ENCODE data around the gene EPS15.

The EPS15 gene

DNA sequence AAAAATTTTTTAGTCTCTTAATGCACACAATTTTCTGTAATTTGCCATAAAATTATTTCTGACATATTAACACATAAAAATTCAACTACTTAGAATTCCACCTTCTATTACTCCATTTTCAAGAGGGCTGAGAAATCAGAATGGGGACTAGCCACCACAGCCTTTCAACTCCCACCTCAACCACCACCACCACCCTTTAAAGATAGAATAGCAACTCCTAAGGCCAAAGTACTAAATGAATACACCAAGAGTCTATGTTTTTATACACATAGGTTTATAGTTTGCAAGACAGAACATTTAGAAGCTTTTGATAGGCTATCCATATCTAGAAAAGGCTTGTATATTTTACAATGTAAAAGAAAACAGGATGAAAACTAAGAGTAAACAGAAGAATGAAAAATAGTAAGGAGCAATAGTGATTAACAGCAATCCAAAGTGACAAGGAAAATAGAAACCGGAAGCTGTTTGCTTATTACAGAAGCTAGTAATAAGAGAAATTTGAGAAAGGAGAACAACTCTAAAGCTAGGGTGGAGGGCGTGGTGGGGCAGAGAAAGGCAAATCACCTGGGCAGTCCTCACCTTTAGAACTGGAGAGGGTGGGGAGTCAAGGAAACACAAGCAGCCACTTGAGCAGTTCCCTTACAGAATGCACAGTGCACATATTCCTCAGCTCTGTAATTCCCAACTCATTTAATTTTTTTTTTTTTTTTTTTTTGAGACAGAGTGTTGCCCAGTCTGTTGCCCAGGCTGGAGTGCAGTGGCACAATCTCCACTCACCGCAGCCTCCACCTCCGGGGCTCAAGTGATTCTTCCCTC, 27.7 kb downstream of the EPS15 start:
- CTCF ChIA-PET: interaction anchor here (0.5 kb wide), 1 partner anchor 240 kb away, joined by 3 read pairs; no protein-coding TSS in a partner anchor
- TF ChIP-seq NFRKB (IDR thresholded peaks at IDR 0.05) (no peak), HDGF (IDR thresholded peaks at IDR 0.05; ENCODE audit: borderline replicate concordance) (no peak), FOXM1 (IDR thresholded peaks at IDR 0.05; ENCODE audit: borderline replicate concordance) (no peak), FOXA1 (IDR thresholded peaks at IDR 0.05) (no peak), CTBP1 (IDR thresholded peaks at IDR 0.05; ENCODE audit: borderline replicate concordance) (no peak), SUZ12 (IDR thresholded peaks at IDR 0.05) (no peak), ARNT (IDR thresholded peaks at IDR 0.05) (no peak), FOXK2 (IDR thresholded peaks at IDR 0.05) (no peak), L3MBTL2 (conservative IDR thresholded peaks at IDR 0.05) (no peak), ELF4 (IDR thresholded peaks at IDR 0.05) (no peak), SP1 (IDR thresholded peaks at IDR 0.05) (no peak), ZNF384 (IDR thresholded peaks at IDR 0.05) (no peak), TARDBP (IDR thresholded peaks at IDR 0.05) (no peak), BHLHE40 (IDR thresholded peaks at IDR 0.05; ENCODE audit: borderline replicate concordance) (no peak), LEF1 (IDR thresholded peaks at IDR 0.05; ENCODE audit: borderline replicate concordance) (no peak)
- TF ChIP-seq, protein P1, sequence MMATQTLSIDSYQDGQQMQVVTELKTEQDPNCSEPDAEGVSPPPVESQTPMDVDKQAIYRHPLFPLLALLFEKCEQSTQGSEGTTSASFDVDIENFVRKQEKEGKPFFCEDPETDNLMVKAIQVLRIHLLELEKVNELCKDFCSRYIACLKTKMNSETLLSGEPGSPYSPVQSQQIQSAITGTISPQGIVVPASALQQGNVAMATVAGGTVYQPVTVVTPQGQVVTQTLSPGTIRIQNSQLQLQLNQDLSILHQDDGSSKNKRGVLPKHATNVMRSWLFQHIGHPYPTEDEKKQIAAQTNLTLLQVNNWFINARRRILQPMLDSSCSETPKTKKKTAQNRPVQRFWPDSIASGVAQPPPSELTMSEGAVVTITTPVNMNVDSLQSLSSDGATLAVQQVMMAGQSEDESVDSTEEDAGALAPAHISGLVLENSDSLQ (IDR thresholded peaks at IDR 0.05): no peak
- POLR2A ChIA-PET: no interaction called here
- no peak for DNase-seq (ENCODE audit: extremely low spot score)

DNA sequence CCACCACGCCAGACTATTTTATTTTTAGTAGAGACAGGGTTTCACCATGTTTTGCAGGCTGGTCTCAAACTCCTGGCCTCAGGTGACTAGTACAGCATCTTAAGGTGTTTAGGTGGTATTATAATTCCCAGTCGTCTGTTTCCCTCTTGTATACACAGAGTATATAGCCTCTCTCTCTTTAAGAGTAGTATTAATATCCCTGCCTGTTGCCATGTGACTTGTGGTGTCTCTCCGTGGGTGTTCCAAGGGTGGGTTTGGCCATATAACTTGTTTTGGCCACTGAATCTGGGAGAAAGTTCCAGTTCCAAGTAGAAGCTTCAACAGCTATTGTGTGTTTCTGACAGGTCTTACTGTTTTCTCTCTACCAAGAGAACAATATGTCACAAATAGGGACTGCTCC, 29.6 kb downstream of the EPS15 start:
- POLR2A ChIA-PET: no interaction called here
- CTCF ChIA-PET: no interaction called here
- DNase-seq (ENCODE audit: extremely low spot score): no peak
- TF ChIP-seq FOXK2 (IDR thresholded peaks at IDR 0.05) (no peak), HDGF (IDR thresholded peaks at IDR 0.05; ENCODE audit: borderline replicate concordance) (no peak), ZNF384 (IDR thresholded peaks at IDR 0.05) (no peak), NFRKB (IDR thresholded peaks at IDR 0.05) (no peak), TARDBP (IDR thresholded peaks at IDR 0.05) (no peak), ELF4 (IDR thresholded peaks at IDR 0.05) (no peak), FOXM1 (IDR thresholded peaks at IDR 0.05; ENCODE audit: borderline replicate concordance) (no peak), ARNT (IDR thresholded peaks at IDR 0.05) (no peak), CTBP1 (IDR thresholded peaks at IDR 0.05; ENCODE audit: borderline replicate concordance) (no peak)
- TF ChIP-seq, protein P1 (IDR thresholded peaks at IDR 0.05): no peak

DNA sequence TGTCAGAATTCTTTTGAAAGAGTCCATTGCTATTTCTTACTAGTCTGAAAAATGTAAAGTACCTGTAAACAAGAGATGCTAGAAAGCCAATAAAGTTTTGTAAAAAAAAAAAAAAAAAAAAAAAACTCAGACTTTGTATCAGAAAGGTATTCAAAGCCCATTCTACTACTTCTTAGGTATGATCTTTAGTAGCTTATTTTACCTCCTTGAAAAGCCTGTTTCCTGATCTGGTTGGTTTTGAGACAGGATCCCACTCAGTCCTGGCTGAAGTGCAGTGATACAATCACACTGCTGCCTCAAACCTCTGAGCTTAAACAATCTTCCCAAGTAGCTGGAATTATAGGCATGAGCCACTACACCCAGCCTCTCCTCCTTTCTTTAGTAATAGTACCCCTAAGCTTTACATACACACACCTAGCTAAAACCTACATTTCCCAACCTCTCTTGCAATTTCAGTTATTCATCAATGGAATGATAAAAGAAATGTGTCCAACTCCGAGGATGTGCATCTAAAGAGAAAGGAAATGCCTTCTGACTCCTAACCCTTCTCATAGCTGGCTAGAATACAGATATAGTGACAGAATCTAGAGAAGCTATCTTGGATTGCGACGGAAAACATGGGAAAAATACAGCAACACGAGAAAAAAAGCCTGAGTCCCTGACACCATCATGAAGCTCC, 30.6 kb downstream of the EPS15 start:
- POLR2A ChIA-PET: no interaction called here
- CTCF ChIA-PET: interaction anchor here (0.5 to 0.6 kb wide), 2 partner anchors 24 to 741 kb away, joined by 4 read pairs; no protein-coding TSS in a partner anchor
- no peak for TF ChIP-seq TARDBP (IDR thresholded peaks at IDR 0.05)
- peak; percentile 99 for TF ChIP-seq ZNF384 (IDR thresholded peaks at IDR 0.05)
- no peak for TF ChIP-seq SP1 (IDR thresholded peaks at IDR 0.05)
- TF ChIP-seq, protein P1 (IDR thresholded peaks at IDR 0.05): no peak
- no peak for TF ChIP-seq BHLHE40 (IDR thresholded peaks at IDR 0.05; ENCODE audit: borderline replicate concordance)
- no peak for DNase-seq (ENCODE audit: extremely low spot score)

DNA sequence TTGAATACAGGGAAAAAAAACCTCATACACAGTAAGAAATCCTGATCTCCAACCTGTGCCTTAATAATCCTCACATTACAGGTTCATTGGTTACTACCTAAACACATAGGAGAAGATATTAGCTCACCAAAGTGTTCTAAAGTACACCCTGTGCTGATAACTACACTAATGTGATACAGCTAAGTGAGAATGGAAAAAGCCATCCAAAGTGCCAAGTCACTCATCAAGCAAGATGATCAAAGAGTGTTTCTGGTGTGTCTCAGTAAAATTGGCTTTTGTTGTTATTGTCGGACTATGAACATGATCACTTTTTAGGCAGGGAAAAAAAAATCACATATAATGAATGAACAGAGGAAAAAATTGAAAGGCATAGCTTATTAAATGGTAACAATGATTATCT, 31.4 kb downstream of the EPS15 start:
- ChIA-PET POLR2A (interaction anchor here (1.0 kb wide), 1 partner anchor 18 kb away, joined by 3 read pairs; no protein-coding TSS in a partner anchor), CTCF (interaction anchor here (0.6 kb wide), 1 partner anchor 25 kb away, joined by 4 read pairs; no protein-coding TSS in a partner anchor)
- TF ChIP-seq FOXK2 (IDR thresholded peaks at IDR 0.05) (no peak), LEF1 (IDR thresholded peaks at IDR 0.05; ENCODE audit: borderline replicate concordance) (no peak), SP1 (IDR thresholded peaks at IDR 0.05) (no peak), HDGF (IDR thresholded peaks at IDR 0.05; ENCODE audit: borderline replicate concordance) (no peak), FOXM1 (IDR thresholded peaks at IDR 0.05; ENCODE audit: borderline replicate concordance) (no peak), SUZ12 (IDR thresholded peaks at IDR 0.05) (no peak), FOXA1 (IDR thresholded peaks at IDR 0.05) (no peak), CTBP1 (IDR thresholded peaks at IDR 0.05; ENCODE audit: borderline replicate concordance) (no peak), NFRKB (IDR thresholded peaks at IDR 0.05) (no peak), L3MBTL2 (conservative IDR thresholded peaks at IDR 0.05) (no peak), BHLHE40 (IDR thresholded peaks at IDR 0.05; ENCODE audit: borderline replicate concordance) (no peak), ZNF384 (IDR thresholded peaks at IDR 0.05) (no peak), ARNT (IDR thresholded peaks at IDR 0.05) (no peak), ELF4 (IDR thresholded peaks at IDR 0.05) (no peak)
- TF ChIP-seq, protein P1 (IDR thresholded peaks at IDR 0.05): no peak
- DNase-seq (ENCODE audit: extremely low spot score): no peak

DNA sequence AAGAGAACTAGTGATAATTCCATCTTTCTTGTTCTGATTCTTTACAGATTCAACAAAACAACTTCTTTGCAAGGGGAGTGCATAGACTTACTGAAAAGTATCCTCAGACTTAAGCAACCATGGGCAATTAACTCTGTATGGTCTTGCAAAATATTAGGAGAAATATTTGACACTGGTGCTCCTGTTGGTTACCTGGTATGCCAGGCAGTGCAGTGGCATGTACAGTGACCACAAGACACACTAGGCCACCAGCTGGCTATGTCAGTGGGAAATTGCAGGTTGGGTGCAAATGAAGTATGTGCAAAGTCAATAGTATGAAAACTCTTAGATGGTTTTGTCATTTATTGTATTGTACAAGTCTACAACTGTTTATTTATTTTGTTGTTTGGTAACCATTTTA, 34.5 kb downstream of the EPS15 start:
- ChIA-PET CTCF (no interaction called here), POLR2A (no interaction called here)
- no peak for DNase-seq (ENCODE audit: extremely low spot score)
- TF ChIP-seq ELF4 (IDR thresholded peaks at IDR 0.05) (no peak), TARDBP (IDR thresholded peaks at IDR 0.05) (no peak), ZNF384 (IDR thresholded peaks at IDR 0.05) (no peak), HDGF (IDR thresholded peaks at IDR 0.05; ENCODE audit: borderline replicate concordance) (no peak), FOXA1 (IDR thresholded peaks at IDR 0.05) (no peak), SUZ12 (IDR thresholded peaks at IDR 0.05) (no peak), LEF1 (IDR thresholded peaks at IDR 0.05; ENCODE audit: borderline replicate concordance) (no peak), SP1 (IDR thresholded peaks at IDR 0.05) (no peak), FOXK2 (IDR thresholded peaks at IDR 0.05) (no peak)

All from HEK293T (cell line).